ENCODE measurements around the gene ZBTB44. TPM values are rescaled to one million over a fixed set of nuclear protein-coding genes. Genes with fewer than 3 reads are reported as not detected.
"Not testable (repeated sequence)": the region's sequence is repeated elsewhere in the genome, so short reads cannot be mapped to it uniquely, and the experiment has no call there.

Gene ZBTB44
- total RNA-seq, 1 donor from 2014 or later = 24.4 TPM

DNA sequence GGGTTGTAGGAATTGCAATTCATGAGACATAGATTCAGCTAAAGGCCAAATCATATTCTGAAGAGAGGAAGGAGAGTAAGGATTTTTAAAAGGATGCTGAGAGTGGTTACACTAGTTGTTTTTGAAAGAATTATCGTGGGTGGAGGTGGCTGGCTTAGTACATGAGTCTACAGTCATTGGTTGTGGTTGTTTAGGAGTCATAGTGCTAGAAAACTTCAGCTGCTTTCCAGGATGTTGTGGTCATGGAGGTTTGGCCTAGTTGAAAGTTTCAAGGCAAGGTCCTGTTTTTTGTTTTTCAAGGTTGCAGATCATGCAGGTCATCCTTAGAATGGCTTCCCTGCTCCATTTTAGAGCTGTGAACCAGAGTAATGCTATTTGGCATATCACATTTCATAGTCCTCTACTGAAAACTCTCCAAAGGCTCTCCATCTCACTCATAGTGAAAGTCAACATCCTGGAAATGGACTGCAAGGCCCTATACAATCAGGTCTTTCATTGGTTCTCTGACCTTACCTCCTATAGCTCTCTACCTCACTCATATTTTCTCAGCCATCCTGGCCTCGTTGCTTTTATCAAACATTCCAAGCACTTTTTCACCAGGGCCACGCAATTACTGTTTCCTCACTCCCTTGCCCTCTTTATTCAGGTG, 26.1 kb upstream of the ZBTB44 start:
- Histone ChIP-seq H3K9me3 (peaks cover 0 to 3% of the 10 kb centered on the region in 2 donors), H3K27me3 (no peaks in the 10 kb centered on the region), H3K27ac (no peak overlapping the region), H3K4me3 (no peak overlapping the region), H3K4me1 (no peaks in the 10 kb centered on the region), H3K36me3 (no peaks in the 10 kb centered on the region)
- no peak for DNase-seq (ENCODE audit: low spot score in 2 of 2)
- TF ChIP-seq, protein P1, sequence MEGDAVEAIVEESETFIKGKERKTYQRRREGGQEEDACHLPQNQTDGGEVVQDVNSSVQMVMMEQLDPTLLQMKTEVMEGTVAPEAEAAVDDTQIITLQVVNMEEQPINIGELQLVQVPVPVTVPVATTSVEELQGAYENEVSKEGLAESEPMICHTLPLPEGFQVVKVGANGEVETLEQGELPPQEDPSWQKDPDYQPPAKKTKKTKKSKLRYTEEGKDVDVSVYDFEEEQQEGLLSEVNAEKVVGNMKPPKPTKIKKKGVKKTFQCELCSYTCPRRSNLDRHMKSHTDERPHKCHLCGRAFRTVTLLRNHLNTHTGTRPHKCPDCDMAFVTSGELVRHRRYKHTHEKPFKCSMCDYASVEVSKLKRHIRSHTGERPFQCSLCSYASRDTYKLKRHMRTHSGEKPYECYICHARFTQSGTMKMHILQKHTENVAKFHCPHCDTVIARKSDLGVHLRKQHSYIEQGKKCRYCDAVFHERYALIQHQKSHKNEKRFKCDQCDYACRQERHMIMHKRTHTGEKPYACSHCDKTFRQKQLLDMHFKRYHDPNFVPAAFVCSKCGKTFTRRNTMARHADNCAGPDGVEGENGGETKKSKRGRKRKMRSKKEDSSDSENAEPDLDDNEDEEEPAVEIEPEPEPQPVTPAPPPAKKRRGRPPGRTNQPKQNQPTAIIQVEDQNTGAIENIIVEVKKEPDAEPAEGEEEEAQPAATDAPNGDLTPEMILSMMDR (IDR thresholded peaks at IDR 0.05) = no peak
- intact Hi-C loops (cut with DNase I) = no loop called here

DNA sequence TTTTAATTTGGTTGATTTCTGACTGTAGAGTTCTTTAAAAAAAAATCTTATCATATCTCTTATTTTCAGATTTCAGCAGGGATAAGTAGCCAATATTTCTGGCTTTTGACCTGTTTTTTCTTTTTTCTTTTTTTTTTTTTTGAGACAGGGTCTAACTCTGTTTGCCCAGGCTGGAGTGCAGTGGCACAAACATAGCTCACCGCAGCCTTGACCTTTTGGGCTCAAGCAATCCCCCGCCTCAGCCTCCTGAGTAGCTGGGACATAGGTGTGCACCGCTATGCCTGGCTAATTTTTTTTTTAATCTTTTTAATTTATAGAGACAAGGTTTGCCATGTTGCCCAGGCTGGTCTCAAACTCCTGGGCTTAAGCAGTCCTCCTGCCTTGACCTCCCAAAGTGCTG, 23.9 kb upstream of the ZBTB44 start:
- no peak for DNase-seq (ENCODE audit: low spot score in 2 of 2)
- Histone ChIP-seq H3K4me3 (no peak overlapping the region), H3K27ac (no peak overlapping the region), H3K4me1 (no peaks in the 10 kb centered on the region), H3K9me3 (peaks cover 0 to 3% of the 10 kb centered on the region in 2 donors), H3K36me3 (no peaks in the 10 kb centered on the region), H3K27me3 (no peaks in the 10 kb centered on the region)
- TF ChIP-seq, protein P1 (IDR thresholded peaks at IDR 0.05) = no peak
- intact Hi-C loops (cut with DNase I) = no loop called here

DNA sequence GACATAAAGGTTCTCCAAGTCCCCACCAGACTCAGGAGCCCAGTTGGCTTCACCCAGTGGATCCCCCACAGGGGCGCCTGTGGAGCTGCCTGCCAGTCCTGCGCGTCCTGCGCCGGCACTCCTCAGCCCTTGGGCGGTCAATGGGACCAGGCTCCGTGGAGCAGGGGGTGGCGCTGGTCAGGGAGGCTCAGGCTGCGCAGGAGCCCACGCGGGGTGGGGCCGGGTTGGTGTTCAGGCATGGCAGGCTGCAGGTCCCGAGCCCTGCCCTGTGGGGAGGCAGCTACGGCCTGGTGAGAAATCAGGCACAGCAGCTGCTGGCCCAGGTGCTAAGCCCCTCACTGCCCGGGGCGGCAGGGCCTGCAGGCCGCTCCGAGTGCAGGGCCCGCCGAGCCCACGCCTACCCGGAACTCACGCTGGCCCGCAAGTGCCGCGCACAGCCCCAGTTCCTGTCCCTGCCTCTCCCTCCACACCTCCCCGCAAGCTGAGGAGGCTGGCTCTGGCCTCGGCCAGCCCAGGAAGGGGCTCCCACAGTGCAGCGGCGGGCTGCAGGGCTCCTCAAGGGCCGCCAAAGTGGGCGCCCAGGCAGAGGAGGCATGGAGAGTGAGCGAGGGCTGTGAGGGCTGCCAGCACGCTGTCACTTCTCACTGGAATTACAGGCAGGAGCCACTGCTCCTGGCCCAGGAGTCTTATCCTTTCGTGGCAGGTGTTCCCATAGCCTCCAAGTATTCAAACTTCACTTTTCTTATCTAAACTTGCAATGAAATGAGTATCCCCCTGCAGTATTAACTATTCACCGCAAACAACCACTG, 22.8 kb upstream of the ZBTB44 start:
- intact Hi-C loops (cut with DNase I) = no loop called here
- Histone ChIP-seq H3K4me3 (no peak overlapping the region), H3K4me1 (no peaks in the 10 kb centered on the region), H3K27me3 (no peaks in the 10 kb centered on the region), H3K36me3 (no peaks in the 10 kb centered on the region), H3K27ac (no peak overlapping the region), H3K9me3 (peaks cover 0 to 3% of the 10 kb centered on the region in 2 donors)
- DNase-seq (ENCODE audit: low spot score in 2 of 2) = no peak
- TF ChIP-seq, protein P1 (IDR thresholded peaks at IDR 0.05) = no peak

DNA sequence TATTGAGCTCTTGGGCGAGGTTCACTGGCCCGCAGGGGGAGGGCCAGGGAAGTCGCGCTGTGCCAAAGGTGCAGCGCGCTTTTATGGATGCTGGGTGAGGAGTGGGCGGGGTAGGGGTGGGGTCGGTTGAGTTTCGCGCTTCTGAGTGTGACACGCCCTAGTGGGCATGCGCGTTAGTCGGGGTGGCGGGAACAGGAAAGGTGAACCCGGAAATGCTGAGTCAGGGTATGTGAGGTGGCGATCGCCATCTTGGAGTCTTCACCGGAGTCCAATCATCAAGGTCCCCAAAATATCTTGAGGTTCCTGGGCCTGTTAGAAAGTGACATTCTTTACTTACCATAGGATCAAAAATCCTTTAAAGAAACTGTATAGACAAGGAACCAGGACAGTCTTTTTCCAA, 16.7 kb upstream of the ZBTB44 start:
- H3K36me3 ChIP-seq; DNase-seq (ENCODE audit: low spot score in 2 of 2); H3K4me1 ChIP-seq; H3K9me3 ChIP-seq; intact Hi-C loops (cut with DNase I); H3K27ac ChIP-seq; H3K4me3 ChIP-seq; H3K27me3 ChIP-seq: not testable (repeated sequence)

DNA sequence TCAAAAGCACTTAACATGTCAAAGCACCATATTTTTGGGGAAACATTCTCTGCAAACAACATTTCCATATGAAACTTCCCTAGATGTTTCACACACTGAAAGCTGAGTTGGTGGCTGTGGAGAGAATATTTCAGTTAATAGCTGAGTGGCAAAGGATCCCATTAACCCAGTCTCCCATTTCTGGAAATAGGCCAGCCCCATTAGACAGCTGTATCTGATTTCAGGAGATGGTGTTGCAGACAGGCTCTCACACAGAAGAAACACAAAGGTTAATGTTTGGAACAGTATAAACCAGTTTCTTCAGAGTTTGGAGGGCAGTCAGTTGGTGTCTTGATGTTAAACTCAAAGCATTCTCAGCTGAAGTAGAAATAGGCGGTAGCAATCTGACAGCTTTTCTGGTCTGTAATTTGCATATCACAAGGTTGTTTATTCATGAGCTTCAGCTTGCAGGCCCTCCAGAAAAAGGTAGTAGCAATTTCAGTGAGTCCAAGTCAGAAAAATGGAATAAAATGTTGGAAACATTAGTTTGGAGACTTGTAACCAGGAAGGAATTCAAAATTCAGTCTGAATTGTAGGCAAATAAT, 15.5 kb upstream of the ZBTB44 start:
- no peak for DNase-seq (ENCODE audit: low spot score in 2 of 2)
- no peaks in the 10 kb centered on the region for H3K27me3 ChIP-seq
- TF ChIP-seq, protein P1 (IDR thresholded peaks at IDR 0.05) = no peak
- H3K4me3 ChIP-seq = no peak overlapping the region
- intact Hi-C loops (cut with DNase I) = no loop called here
- no peaks in the 10 kb centered on the region for H3K4me1 ChIP-seq
- no peaks in the 10 kb centered on the region for H3K36me3 ChIP-seq
- H3K9me3 ChIP-seq = no peaks in the 10 kb centered on the region
- H3K27ac ChIP-seq = no peak overlapping the region

DNA sequence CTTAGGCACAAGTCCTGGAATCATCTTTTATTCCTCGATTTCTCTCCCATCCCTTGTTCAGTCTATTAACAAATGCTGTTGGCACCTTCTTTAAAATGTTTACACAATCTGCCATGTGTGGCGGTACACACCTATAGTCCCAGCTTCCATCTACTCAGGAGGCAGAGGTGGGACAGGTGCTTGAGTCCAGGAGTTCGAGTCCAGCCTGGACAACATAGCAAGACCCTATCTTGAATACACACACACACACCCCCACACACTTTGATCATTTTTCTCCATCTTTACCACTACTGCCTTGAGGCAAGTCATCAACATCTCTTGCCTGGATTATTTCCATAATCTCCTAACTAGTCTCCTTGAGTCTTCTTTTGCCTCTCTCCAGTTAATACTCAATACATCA, 13.7 kb upstream of the ZBTB44 start:
- Histone ChIP-seq H3K4me3 (no peak overlapping the region), H3K4me1 (no peaks in the 10 kb centered on the region), H3K27me3 (no peaks in the 10 kb centered on the region), H3K36me3 (no peaks in the 10 kb centered on the region), H3K9me3 (no peaks in the 10 kb centered on the region), H3K27ac (no peak overlapping the region)
- intact Hi-C loops (cut with DNase I) = no loop called here
- DNase-seq (ENCODE audit: low spot score in 2 of 2) = no peak
- TF ChIP-seq, protein P1 (IDR thresholded peaks at IDR 0.05) = no peak

Measured in ascending aorta (tissue), 2 donors.